ENCODE data around the gene LRRC56. TPM values are rescaled to one million over a fixed set of nuclear protein-coding genes. Genes with fewer than 3 reads are reported as not detected.

The LRRC56 gene
- total RNA-seq, 1 experiment from 2014 or later: 3.4 TPM

GRCh38 chr11:577611-577894 lies 40.2 kb downstream of the LRRC56 start:
- Histone ChIP-seq H2BK5ac (ENCODE audit: insufficient read length, low read length) (no peak overlapping the region), H3T11ph (ENCODE audit: low read length) (no peak overlapping the region), H3K79me2 (ENCODE audit: insufficient read depth, low read length) (peaks cover 42% of the 10 kb centered on the region; the same call in 1 of the 2 replicates), H3K4ac (ENCODE audit: low read depth, low read length) (no peak overlapping the region), H3K14ac (ENCODE audit: insufficient read depth, low read length) (no peak overlapping the region), H3K4me2 (ENCODE audit: insufficient read depth, insufficient read length, low read length) (peak overlapping the region; percentile 94), H2AFZ (ENCODE audit: low read length) (no peak overlapping the region), H3K79me1 (ENCODE audit: insufficient read depth, low read depth, low read length, poor library complexity, severe bottlenecking) (peaks cover 10% of the 10 kb centered on the region), H3K9me3 (ENCODE audit: control insufficient read depth, low read depth, low read length) (no peaks in the 10 kb centered on the region), H4K5ac (ENCODE audit: insufficient read length, low read depth, low read length) (no peak overlapping the region), H4K20me1 (ENCODE audit: control insufficient read depth, insufficient read depth, insufficient read length) (no peaks in the 10 kb centered on the region), H3K27me3 (ENCODE audit: insufficient read depth, low read length) (no peaks in the 10 kb centered on the region; the same call in 1 of the 2 replicates), H3K56ac (ENCODE audit: insufficient read length, low read depth, low read length) (no peak overlapping the region), H3K4me1 (ENCODE audit: insufficient read depth, low read length) (no peaks in the 10 kb centered on the region), H3K23ac (ENCODE audit: insufficient read length, low read depth, low read length) (no peak overlapping the region), H4K91ac (ENCODE audit: insufficient read length, low read depth, low read length) (no peak overlapping the region), H2BK120ac (ENCODE audit: low read depth, low read length, poor library complexity, severe bottlenecking) (no peak overlapping the region), H4K8ac (replicated peaks; ENCODE audit: insufficient read length, low read depth, low read length) (no peak overlapping the region), H3K9ac (ENCODE audit: extremely low read depth, insufficient read length, low read length) (peak overlapping the region; percentile 93), H2BK20ac (ENCODE audit: low read depth, low read length, poor library complexity, severe bottlenecking) (no peak overlapping the region), H3K23me2 (ENCODE audit: insufficient read length, low read depth, low read length, poor library complexity, severe bottlenecking) (peaks cover 16% of the 10 kb centered on the region), H2BK15ac (ENCODE audit: low read depth, low read length) (no peak overlapping the region), H3K27ac (ENCODE audit: insufficient read length, low read depth, low read length) (no peak overlapping the region), H3K18ac (ENCODE audit: insufficient read length, low read depth, low read length) (no peak overlapping the region), H2BK12ac (ENCODE audit: insufficient read length, low read depth, low read length) (no peak overlapping the region), H2AK5ac (ENCODE audit: insufficient read length, low read length) (no peak overlapping the region)
- no peaks in the 10 kb centered on the region for H3K9me3 Mint-ChIP-seq
- peak overlapping the region in 2 of 3 experiments; percentile 66 to 81; a peak in 3 of 7 replicates for H3K27ac Mint-ChIP-seq
- H3K27me3 Mint-ChIP-seq (ENCODE audit: low read depth): peaks cover 14% of the 10 kb centered on the region
- H3K36me3 Mint-ChIP-seq (ENCODE audit: insufficient read depth in 1 of 3, low read depth in 3 of 3): peaks cover 10 to 24% (median 16%) of the 10 kb centered on the region in 3 experiments; a peak in 6 of 7 replicates
- no peak for DNase-seq
- no CpG with 5 or more reads among the region's 6 CpGs for WGBS (ENCODE audit: extremely low coverage, insufficient read length, low lambda C conversion rate)
- TF ChIP-seq CTCF (conservative IDR thresholded peaks at IDR 0.05): no peak
- peak overlapping the region; percentile 86 to 91 for H3K4me3 Mint-ChIP-seq
- peaks cover 23 to 28% of the 10 kb centered on the region in 2 experiments for H3K4me1 Mint-ChIP-seq
